ENCODE results near the gene MRPS18C.

DNA sequence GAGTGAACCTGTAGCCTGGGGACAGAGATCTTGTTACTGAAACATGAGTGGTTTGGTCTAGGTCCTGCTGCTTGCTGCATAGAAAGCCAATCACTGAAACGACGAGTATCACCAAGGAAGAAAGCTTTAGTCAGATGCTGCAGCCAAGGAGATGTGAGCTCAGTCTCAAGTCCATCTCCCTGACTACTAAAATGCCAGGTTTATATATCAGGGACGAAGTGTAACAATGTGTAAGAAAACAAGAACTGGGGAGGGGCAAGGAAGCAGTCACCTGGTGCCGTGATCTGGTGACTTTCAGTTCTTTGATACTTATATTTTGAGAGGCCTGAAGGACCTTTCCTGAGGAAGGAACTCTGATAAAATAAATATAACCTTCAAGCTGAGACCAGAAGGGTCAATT is 48.6 kb downstream of the MRPS18C start:
- TF ChIP-seq ZNF404 (tag by site-specific recombination; IDR thresholded peaks at IDR 0.05) = no peak
- TF ChIP-seq ZNF843 (tag by site-specific recombination; IDR thresholded peaks at IDR 0.05) = no peak
- TF ChIP-seq, protein P1, sequence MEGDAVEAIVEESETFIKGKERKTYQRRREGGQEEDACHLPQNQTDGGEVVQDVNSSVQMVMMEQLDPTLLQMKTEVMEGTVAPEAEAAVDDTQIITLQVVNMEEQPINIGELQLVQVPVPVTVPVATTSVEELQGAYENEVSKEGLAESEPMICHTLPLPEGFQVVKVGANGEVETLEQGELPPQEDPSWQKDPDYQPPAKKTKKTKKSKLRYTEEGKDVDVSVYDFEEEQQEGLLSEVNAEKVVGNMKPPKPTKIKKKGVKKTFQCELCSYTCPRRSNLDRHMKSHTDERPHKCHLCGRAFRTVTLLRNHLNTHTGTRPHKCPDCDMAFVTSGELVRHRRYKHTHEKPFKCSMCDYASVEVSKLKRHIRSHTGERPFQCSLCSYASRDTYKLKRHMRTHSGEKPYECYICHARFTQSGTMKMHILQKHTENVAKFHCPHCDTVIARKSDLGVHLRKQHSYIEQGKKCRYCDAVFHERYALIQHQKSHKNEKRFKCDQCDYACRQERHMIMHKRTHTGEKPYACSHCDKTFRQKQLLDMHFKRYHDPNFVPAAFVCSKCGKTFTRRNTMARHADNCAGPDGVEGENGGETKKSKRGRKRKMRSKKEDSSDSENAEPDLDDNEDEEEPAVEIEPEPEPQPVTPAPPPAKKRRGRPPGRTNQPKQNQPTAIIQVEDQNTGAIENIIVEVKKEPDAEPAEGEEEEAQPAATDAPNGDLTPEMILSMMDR (tag by site-specific recombination; IDR thresholded peaks at IDR 0.05) = no peak
- TF ChIP-seq, protein P2, sequence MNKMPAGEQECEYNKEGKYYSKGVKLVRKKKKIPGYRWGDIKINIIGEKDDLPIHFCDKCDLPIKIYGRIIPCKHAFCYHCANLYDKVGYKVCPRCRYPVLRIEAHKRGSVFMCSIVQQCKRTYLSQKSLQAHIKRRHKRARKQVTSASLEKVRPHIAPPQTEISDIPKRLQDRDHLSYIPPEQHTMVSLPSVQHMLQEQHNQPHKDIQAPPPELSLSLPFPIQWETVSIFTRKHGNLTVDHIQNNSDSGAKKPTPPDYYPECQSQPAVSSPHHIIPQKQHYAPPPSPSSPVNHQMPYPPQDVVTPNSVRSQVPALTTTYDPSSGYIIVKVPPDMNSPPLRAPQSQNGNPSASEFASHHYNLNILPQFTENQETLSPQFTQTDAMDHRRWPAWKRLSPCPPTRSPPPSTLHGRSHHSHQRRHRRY (tag by site-specific recombination; IDR thresholded peaks at IDR 0.05) = no peak
- TF ChIP-seq ZNF391 (tag by site-specific recombination; IDR thresholded peaks at IDR 0.05; ENCODE audit: borderline replicate concordance, low read depth) = no peak
- no peak for TF ChIP-seq ZNF146 (tag by site-specific recombination; IDR thresholded peaks at IDR 0.05)
- TF ChIP-seq YY1 (tag by site-specific recombination; IDR thresholded peaks at IDR 0.05) = no peak
- TF ChIP-seq, protein P3, sequence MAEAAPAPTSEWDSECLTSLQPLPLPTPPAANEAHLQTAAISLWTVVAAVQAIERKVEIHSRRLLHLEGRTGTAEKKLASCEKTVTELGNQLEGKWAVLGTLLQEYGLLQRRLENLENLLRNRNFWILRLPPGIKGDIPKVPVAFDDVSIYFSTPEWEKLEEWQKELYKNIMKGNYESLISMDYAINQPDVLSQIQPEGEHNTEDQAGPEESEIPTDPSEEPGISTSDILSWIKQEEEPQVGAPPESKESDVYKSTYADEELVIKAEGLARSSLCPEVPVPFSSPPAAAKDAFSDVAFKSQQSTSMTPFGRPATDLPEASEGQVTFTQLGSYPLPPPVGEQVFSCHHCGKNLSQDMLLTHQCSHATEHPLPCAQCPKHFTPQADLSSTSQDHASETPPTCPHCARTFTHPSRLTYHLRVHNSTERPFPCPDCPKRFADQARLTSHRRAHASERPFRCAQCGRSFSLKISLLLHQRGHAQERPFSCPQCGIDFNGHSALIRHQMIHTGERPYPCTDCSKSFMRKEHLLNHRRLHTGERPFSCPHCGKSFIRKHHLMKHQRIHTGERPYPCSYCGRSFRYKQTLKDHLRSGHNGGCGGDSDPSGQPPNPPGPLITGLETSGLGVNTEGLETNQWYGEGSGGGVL (tag by site-specific recombination; IDR thresholded peaks at IDR 0.05) = no peak
